HG03045 (cell line): Measurements from ENCODE around the gene PDE4D.

Experiments used
- ATAC-seq: cut with Tn5 transposase; IDR thresholded peaks from one replicate; pipeline ENCODE4 v1.9.1; 2021; ENCODE audit warnings: mild to moderate bottlenecking, moderate library complexity; ENCODE audit not compliant: unreplicated experiment

PDE4D gene

DNA sequence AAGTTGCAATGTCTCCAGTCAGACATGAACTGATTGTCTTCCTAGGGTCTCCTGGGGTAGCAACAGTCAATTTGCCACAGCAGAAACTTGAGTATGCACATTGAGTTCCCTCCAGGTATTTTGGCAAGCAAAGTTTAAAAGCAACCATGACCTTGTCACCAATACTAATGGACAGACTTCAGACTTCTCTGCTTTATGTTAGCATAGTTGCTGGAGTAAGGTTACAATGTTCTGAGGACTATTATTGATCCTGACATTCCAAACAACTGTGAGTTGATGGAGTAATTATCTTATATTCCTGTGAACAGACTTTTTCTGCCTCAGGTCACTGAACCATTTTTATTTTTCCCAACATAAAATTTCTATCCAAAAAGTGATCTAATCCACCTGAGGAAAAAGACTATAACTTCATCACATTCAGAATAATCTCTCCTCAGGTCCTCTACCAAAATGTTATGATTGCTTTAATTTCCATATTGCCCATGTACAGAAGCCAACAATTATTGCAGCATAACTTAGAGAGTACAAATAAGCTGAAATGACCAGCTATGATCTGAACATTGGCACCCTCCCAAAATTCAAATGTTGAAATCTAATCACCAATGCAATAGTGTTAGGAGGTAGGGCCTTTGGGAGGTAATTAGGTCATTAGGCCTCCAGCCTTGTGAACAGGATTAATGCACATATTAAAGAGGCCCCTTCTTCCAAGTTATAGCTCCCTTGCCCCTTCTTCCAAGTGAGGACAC lies 228.3 kb downstream of the PDE4D start:
- ATAC-seq: no peak

DNA sequence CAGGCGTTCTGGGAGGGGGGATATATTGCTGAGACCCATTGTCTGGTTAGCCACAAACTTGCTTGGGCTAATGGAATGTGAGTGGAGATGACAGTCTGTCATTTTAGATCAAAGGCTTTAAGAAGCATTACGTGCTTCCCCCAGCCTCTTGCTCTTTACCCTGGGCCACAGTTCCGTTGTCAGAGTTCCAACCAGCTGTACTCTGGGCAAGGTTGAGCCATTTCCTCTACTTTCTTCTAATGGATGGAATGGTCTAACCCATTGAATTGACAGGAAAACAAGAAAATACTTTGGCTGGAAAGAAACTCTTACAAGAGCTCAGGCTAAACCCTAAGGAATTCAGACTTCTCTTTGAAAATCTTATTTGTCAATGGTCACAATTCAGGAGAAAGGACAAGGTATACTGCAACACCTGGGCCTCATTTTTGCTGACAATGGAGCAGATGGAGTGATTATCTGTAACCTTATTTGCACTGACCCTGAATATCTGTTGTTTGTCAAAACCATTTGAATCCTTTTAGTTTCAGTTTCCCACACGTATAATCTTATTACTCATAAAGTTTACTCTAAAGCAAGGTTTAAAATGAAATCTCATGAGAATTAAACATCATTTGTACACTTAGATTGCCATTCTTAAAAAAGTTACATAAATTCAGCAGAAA lies 231.4 kb downstream of the PDE4D start:
- no peak for ATAC-seq

DNA sequence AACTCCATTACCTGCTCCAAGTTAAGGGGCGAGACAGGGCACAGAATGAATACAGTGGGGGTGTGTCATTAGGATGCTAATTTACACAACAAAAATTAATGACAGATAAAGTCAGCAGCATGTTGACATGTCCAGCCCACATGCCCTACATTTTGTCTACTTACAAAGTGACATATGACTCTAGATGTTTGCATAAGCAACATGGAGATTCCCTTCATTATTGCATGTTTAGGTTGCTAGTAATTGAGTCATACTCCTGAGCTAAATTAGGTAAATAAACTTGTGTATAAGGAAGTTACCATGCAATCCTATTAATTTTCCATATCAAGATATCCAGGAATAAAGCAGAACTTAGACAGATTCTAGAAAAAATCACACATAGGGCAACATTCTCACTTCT lies 232.2 kb downstream of the PDE4D start:
- no peak for ATAC-seq

DNA sequence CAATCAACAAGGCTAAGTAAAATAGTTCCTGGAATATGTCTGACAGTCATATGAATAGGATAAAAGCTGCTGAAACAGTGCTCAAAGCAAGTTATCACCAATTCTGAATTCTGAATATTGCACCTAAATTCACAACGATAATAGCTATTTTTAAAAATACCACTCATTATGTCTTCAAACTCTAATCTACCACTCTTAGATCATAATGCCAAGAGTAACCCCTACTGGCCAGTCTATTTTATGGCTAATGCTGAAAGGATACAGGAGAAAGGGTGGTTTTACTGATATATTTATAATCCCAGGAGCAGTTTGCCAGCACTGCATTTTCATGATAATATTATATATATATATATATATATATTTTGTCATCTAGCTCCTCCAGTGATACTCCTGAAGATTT lies 232.8 kb downstream of the PDE4D start:
- ATAC-seq: no peak

DNA sequence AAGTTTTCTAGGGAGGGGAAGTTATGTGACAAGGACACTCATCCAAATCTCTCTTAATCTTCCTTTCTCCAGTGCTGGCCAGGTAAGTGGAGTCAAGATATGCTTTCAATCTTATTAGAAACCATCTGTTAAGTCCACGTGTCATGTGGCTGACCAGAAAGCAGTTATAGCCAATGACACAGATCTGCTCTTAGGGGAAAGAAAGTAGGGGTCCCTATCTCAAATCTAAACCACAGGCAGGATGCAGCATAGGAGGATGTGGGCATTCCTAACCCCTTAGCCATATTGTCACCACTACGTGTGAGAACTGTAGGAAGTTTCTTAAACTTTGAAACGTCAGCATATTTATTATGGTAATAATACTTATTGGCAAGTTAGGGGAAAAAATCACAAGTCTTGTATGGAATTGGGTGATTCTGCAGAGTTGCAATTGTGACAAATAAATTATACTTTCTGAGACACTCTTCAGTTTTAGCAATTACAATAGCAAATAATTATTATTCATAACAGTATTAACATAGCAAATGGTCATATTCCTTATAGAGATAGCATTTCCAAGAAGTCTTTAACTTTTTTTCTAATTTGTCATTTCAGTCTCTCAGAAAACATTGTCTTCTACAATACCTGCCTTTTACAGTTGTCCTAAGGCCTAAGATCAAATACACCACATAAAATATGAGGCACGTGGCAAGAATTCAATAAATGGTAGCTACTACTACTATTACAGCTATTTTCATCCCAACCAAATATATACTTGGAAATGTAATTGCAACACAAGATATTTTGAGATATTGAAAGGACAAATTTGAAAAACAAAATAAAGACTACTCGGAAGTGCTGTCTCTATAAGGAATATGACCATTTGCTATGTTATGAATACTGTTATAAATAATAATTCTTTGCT lies 236.9 kb downstream of the PDE4D start:
- no peak for ATAC-seq

DNA sequence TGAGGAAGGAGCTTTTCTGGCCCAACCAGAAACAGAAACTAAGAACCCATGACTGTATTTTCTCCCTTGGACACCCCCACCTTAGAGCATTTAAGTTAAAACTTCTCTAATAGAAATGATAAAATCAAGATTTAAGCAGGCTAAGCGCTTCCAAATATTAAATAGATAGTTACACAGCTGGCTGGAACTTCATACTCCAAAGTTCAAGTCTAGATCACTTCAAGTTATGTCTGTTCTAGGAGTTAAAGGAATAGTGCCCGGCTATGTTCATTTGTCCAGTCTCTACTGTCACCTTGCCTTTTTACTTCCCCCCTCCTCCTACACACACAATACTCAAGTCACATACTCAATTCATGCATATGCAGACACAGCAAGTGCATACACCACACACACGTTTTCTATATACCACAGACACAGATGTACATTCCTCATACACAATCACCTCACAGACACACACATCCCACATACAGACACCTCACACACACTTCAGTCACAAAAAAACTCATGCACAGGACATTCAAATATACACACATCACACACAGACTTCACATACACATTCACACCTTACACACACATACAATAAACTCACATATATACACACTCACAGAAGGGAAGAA lies 237.7 kb downstream of the PDE4D start:
- ATAC-seq: no peak

DNA sequence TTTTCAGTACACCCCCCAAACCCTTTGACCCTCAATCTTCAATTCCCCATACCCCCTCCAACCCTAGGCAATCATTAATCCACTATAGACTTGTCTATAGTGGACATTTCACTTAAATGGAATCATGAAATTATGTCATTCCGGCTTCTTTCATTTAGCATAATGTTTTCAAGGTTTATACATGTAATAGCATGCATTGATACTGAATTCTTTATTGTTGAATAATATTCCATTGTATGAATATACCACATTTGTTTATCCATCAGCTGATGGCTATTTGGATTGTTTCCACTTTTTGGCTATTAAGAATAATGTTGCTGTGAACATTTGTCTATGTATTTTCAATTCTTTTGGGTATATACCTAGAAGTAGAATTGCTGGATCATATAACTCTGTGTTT lies 238.8 kb downstream of the PDE4D start:
- ATAC-seq: no peak

DNA sequence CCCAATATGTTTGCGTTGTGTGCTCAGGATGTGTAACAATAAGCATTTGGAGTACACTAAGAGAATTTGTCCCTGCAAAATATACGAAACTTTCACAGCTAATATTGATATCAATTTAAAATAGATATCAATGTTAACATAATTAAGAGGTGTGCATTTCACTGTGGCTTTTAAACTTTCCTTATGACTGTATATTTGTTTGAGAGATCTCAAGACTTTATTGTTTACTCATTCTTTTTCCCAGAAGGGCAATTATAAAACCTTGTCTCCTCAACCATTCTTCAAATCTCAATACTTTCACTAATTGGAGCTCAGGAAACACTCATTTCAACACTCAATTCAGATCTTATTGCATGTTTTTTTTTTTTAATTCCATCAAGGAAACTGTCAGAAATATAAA lies 241.1 kb downstream of the PDE4D start:
- ATAC-seq: no peak

DNA sequence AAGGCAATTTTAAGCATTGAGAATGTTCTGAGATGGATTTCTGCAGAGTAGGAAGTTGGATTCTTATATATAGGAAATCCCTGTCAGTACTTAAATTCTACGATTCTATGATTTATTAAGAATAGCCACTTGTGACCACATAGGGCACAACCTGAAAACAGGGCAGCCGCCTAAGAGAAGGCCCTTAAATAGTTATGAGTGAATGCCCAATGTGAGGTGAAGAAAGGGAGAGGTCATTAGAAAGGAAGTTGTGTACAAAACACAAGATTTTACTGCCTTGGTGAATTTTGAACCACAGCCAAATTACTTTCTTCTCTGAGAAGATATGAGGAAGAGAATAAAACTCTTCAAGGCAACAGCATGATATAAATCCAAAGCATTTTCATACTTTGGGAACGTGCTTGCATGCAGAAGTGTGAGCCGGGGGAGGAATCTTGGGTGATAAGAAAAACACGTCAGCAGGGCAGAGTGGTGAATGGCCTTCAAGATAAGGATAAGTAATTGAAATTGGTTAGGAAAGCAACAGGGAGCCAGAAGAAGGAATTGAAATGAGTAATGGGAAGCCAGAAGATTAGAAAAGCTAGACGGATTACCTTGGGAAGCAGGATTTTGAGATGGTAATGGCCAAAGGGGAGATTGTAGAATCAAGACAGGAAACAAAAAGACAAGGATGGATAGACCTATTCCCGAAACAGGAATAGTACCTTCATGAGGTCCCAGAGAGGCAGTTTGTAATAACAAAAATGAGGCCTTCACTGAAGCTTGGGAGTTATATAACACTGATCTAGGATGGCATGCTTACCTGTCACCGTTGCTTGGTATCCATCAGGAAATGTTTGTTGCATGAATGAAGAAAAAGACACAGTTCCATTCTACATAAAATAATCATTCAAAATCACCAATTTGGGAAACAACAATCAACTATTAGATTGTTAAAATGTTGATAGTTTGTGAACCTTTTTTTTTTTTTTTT lies 244.3 kb downstream of the PDE4D start:
- ATAC-seq: no peak

DNA sequence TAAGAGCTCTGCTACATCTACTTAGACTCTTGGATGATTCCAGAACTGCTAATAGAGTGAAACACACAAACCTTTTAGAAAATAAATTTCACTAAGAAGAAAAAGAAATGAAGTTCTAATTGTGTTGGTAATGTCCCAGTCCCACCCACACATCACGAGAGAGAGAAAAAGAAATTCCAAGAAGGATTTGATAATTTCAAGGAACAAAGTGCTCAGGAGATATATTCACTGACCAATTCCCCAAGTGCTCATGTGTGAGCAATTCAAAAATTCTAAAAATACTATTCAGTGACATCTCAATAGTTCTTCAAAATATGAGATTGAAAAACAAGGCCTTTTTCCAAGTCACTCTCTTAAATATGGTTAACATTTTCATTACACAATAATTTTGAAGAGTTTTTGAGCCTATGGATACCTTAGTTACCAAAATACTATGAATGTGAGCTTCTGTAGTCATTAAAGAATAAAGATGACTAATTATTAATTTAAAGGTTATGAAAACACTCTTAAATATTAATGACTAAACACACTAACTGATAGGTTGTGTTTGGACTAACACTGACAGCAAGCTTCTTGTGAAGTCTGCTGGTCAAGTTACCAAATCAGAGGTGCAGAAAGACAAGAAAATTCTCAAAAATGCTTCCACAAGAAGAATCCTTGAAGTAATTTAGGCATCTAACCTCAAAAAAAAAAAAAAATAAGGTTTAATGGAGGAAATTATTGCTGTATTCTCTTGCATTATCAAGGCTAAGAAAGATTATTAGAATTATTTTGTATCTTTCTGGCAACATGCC lies 245.3 kb downstream of the PDE4D start:
- no peak for ATAC-seq

DNA sequence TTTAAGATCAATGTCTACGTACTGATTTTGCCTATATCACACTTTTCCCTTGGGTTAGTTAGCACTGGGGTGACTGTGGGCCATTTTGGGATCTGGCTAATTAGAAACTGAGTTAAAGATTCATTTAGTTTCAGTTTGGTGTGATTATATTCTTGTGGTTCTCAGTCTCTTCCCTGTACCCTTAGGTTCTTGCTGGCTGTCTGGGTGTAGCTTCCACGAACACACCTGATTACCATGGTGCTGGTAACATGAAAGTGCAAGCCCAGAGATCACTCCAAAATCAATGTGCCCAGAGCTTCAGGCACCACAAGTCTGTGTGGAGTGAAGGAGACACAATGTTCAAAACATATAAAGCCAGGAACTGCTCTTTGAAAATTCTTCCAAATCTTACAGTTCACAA lies 248.1 kb downstream of the PDE4D start:
- ATAC-seq: no peak

DNA sequence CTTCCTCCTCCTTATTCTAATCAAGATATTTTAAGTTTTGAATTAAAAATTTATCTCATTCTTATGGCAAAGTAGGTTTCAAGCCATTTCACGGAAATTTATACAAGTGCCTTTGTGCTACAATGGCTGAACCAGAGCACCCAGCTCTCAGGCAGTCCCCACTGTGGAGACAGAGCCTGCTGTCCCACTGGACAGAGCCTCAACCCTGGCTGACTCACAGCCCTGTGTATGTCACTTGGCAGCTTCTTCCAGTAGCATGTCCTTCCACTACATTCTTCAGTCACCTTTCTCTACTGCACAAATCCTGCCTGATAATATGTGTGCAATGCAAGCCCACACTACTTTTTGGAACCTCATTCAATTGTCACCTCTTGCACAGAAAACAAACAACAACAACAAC lies 253.1 kb downstream of the PDE4D start:
- ATAC-seq: no peak

DNA sequence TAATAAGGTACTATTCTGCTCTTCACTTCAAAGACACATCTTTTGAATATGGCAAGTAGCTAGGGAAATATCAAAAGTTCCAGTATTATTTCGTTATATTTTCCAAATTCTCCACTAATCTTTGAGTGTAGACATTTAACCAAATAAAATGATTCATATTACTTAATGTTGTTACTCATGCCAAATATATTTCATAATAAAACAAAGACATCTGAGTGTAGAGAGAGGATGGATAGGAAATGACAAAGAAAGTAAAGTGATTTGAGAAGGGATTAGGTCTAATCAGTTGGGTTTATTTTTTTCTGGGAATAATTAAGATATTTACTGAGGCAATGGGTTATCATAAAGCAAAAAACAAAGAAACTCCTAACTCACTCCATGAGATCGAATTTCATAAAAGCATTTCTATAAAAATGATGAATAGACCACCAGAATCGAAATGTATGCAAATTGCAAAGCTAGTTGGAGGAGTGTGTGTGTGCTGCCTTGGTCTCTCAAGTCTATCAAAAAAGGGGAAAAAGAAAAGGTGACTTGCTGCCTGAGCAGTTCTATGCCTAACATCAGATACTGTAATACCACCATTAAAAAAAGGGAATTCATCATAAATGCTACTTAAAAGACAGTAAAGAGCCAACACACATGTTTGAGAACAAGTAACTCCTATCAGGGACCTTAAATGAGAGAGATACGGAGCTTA lies 255.5 kb downstream of the PDE4D start:
- no peak for ATAC-seq

DNA sequence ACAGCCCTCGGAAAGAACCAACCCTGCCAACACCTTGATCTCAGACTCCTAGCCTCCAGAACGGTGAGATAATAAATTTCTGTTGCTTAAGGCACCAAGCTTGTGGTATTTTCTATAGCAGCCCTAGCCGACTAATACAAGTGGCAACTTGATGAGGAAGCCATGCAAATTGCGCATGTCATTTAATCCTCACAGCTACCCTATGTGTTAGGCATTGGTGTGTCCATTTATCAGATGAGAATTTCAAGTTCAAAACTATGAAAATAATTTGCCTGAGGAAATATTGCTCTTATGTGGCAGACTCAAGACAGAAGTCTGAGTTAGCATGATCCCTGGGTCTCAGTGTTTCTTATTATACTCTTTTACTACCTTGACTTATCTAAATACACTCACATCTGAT lies 264.0 kb downstream of the PDE4D start:
- ATAC-seq: no peak

DNA sequence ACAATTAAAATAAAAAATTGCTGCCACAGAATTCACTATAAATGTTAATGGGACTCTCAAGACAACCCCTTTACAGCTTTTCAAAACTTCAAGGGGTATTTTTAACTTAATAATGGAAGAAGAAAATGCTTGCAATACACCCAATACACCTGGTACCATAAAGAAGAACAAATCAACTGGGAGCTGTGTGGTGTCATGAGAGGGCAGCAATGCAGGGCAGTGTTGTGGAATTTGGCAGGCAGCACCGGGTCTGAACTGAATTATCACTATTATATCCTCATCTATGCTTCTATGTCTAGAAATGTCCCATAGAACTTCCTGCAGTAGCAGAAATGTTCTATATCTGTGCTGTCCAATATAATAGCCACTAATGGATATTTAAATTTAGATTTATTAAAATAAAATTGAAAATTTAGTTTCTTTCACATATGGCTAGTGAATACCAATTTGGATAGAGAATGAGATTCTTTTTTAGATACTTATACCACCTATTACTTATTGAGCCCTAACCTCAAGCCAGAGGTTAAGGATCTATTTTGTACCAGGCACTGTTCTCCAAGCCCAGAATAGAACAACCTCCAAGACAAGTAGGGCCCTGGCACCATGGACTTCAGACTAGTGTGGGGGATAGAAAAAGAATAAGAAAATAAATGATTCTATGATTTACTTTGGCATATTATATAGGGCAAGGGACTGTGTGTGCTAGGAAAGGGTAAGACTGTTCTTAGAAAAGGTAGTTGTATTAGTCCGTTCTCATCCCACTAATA lies 265.3 kb downstream of the PDE4D start:
- ATAC-seq: no peak

DNA sequence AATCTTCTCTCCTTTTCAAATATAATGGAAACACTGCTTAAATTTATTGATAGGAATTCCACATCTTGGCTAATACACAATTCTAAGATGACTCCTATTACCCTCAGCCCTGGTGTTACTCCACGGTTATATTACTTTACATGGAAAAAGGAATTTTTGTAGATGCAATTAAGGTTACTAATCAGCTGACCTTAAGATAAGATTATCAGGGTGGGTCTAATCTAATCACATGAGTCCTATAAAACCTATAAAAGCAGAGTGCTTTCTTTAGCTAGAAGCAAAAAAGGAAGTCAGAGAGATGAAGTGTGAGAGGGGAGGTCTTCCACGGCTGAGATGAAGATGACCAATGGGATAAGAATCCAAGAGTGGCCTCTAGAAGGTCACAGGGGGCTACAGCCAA lies 268.6 kb downstream of the PDE4D start:
- ATAC-seq: no peak

DNA sequence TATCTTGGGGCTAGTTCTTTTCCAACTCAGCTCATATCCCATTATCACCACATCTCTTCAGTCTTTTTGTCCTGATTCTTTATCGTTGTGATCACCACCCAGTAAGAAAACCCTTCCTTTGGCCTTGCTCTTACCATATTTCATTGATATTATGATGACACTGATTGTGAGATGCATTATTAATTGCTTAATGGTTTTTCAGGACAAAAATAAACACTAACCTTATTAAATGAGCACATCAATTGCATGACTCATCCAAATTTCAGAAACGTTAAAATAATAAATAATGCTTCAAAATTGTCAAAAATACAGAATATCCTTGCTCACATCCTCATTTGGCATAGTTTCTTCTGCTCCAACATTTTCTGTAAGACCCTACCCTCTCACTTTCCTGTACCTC lies 270.7 kb downstream of the PDE4D start:
- ATAC-seq: no peak

DNA sequence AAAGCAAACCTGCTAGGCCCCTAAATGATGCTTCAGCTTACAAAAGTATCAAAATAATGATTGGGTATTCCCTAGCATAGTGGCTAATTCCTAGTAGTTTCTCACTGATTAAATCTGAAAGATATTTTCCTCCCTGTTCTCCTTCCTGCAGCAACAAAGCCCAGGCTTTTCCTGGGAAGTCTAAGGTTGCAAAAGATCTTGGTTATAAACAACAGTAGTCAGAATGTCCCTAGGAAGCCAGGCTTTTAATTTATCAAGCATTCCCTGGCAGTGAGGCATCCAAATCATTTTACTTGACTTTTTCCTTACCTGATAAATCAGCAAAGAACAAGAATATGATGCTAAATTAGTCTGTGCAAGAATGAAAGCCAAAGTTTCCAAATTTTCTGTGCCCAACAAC lies 272.0 kb downstream of the PDE4D start:
- ATAC-seq: no peak
